BE2C (cell line): ENCODE measurements around the gene RAB10.

Experiments used
- DNase-seq: peaks from one replicate; pipeline ENCODE4 v3.0.0-alpha.2; 2020
- H3K27me3 ChIP-seq: fragments of 250-450 bp; sonication (Bioruptor Pico); 2 replicates; pipeline ENCODE4 v1.5.1; 2020; ENCODE audit warnings: mild to moderate bottlenecking
- H3K36me3 ChIP-seq: fragments of 250-450 bp; sonication (Bioruptor Pico); 2 replicates; pipeline ENCODE4 v1.5.1; 2020; ENCODE audit warnings: mild to moderate bottlenecking
- H3K4me1 ChIP-seq: fragments of 250-450 bp; sonication (Bioruptor Pico); 2 replicates; pipeline ENCODE4 v1.5.1; 2020
- H3K4me3 ChIP-seq: 2 replicates; pipeline ENCODE4 v1.5.1; 2011; ENCODE audit warnings: low read depth, low read length
- H3K9me3 ChIP-seq: fragments of 250-450 bp; sonication (Bioruptor Pico); 2 replicates; pipeline ENCODE4 v1.5.1; 2020
- CTCF ChIP-seq: IDR thresholded peaks from 2 replicates; pipeline ENCODE4 v1.5.1; 2012; ENCODE audit warnings: mild to moderate bottlenecking, low read depth, low read length

Gene RAB10

GRCh38 chr2:26072925-26073768, 39.3 kb downstream of the RAB10 start:
- Histone ChIP-seq H3K4me1 (no peaks in the 10 kb centered on the region; the same call in 1 of the 2 replicates), H3K4me3 (no peak overlapping the region)

GRCh38 chr2:26073830-26074229, 39.9 kb downstream of the RAB10 start:
- TF ChIP-seq CTCF, result no peak
- Histone ChIP-seq H3K4me3 (no peak overlapping the region), H3K9me3 (no peaks in the 10 kb centered on the region), H3K4me1 (no peaks in the 10 kb centered on the region; the same call in 1 of the 2 replicates), H3K36me3 (no peaks in the 10 kb centered on the region), H3K27me3 (no peaks in the 10 kb centered on the region)
- DNase-seq, result no peak

More at GRCh38 chr2:26072925-26073768, 39.3 kb downstream of the RAB10 start:
- TF ChIP-seq CTCF, result no peak
- no peaks in the 10 kb centered on the region for H3K27me3 ChIP-seq
- no peaks in the 10 kb centered on the region for H3K9me3 ChIP-seq
- H3K36me3 ChIP-seq, result no peaks in the 10 kb centered on the region
- no peak for DNase-seq

- Histone ChIP-seq H3K9me3 (no peaks in the 10 kb centered on the region), H3K27me3 (no peaks in the 10 kb centered on the region), H3K4me1 (no peaks in the 10 kb centered on the region; the same call in 1 of the 2 replicates), H3K4me3 (no peak overlapping the region), H3K36me3 (no peaks in the 10 kb centered on the region; the same call in 1 of the 2 replicates)
- no peak for DNase-seq
- no peak for TF ChIP-seq CTCF
Measured at GRCh38 chr2:26074676-26075075, 40.8 kb downstream of the RAB10 start.

GRCh38 chr2:26075173-26075572, 41.3 kb downstream of the RAB10 start:
- Histone ChIP-seq H3K9me3 (no peaks in the 10 kb centered on the region), H3K4me1 (no peaks in the 10 kb centered on the region; the same call in 1 of the 2 replicates), H3K4me3 (no peak overlapping the region), H3K36me3 (no peaks in the 10 kb centered on the region; the same call in 1 of the 2 replicates), H3K27me3 (no peaks in the 10 kb centered on the region)
- TF ChIP-seq CTCF, result no peak
- no peak for DNase-seq

GRCh38 chr2:26076001-26076587, 42.2 kb downstream of the RAB10 start:
- no peak for TF ChIP-seq CTCF
- no peak for DNase-seq
- no peaks in the 10 kb centered on the region; the same call in none of the 2 replicates for H3K36me3 ChIP-seq
- no peaks in the 10 kb centered on the region; the same call in 1 of the 2 replicates for H3K4me1 ChIP-seq
- no peaks in the 10 kb centered on the region for H3K27me3 ChIP-seq
- no peak overlapping the region for H3K4me3 ChIP-seq
- no peaks in the 10 kb centered on the region for H3K9me3 ChIP-seq

GRCh38 chr2:26077291-26077690, 43.4 kb downstream of the RAB10 start:
- DNase-seq, result no peak
- H3K4me3 ChIP-seq, result no peak overlapping the region
- no peak for TF ChIP-seq CTCF
- no peaks in the 10 kb centered on the region for H3K9me3 ChIP-seq
- no peaks in the 10 kb centered on the region for H3K27me3 ChIP-seq
- no peaks in the 10 kb centered on the region; the same call in none of the 2 replicates for H3K36me3 ChIP-seq
- H3K4me1 ChIP-seq, result no peaks in the 10 kb centered on the region; the same call in 1 of the 2 replicates
